ENCODE measurements around the gene IPP.
"Not testable (repeated sequence)": the region's sequence is repeated elsewhere in the genome, so short reads cannot be mapped to it uniquely, and the experiment has no call there.

Gene IPP

DNA sequence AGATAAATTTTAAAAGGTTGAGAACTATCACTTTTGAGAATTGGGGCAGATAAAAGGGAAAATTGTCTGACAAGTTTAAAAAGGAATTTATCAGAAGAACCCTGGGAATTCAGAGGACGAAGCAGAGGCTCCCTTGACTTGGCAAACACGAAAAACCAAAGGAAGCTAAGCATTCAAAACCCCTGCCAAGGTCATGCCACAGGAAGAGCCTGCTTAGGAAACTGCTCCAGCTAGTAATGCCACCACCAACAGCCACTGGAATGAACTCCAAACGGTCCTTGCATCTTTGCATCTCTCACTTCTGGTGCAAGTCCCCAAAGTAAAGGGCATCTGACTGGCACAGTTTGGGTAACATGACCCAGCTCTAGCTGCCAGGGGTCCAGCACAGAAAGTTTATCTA, 71.3 kb downstream of the IPP start:
- no peak for DNase-seq

DNA sequence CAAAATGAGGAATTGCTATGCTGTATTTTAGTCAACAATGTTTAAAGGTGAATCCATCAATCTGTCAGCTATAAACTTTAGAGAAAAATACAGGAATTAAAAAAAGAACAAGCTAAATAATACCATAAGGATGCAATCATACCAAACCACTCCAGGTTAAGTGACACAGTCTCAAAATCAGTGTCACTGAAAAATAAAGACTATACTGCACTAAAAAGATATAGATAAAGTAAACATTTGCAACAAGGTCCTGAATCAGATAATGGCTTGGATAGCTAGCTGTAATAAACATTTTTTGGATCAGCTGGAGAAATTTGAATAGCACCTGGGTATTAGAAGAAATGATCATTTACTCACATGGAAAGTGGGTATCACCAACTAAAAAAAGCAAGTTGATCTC, 72.0 kb downstream of the IPP start:
- no peak for DNase-seq

DNA sequence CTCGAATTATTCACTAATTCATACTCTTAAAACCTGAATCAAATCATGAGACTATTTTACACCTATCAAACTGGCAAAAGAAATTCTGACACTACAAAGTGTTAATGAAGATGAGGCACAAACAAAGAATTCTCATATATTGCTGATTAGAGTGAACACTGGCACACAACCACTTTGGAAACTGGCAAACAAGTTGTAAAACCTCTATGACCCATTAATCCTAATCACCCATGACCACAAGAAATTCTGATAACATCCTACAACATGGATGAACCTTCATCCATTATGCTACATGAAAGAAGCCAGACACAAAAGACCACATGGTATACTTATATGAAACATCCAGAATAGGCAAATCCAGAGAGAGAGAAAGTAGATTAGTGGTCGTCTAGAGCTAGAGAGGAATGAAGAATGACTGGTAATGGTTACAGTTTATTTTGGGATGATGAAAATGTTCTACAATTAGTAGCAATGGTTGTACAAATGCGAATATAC, 72.7 kb downstream of the IPP start:
- no peak for DNase-seq

DNA sequence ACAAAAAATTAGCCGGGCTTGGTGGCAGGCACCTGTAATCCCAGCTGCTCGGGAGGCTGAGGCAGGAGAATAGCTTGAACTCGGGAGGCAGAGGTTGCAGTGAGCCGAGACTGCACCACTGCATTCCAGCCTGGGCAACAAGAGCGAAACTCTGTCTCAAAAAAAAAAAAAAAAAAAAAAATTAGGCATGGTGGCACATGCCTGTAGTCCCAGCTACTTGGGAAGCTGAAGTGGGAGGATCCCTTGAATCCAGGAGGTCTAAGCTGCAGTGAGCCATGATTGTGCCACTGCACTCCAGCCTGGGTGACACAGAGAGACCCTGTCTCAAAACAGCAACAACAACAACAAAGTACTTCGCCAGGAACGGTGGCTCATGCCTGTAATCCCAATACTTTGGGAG, 73.9 kb downstream of the IPP start:
- DNase-seq: not testable (repeated sequence)

DNA sequence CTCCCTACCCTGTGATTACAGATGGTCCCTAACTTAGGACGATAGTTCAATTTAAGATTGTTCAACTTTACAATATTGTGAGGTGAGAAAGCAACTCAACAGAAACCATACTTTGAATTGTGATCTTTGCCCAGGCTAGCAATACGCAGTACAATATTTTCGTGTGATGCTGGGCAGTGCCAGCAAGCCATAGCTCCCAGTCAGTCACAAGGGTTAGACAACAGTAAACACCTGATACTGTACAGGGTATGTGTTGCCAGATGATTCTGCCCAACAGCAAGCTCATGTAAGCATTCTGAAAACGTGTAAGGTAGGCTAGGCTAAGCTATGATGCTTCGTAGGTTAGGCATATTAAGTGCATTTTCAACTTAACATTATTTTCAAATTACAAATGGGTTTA, 76.0 kb downstream of the IPP start:
- no peak for DNase-seq

DNA sequence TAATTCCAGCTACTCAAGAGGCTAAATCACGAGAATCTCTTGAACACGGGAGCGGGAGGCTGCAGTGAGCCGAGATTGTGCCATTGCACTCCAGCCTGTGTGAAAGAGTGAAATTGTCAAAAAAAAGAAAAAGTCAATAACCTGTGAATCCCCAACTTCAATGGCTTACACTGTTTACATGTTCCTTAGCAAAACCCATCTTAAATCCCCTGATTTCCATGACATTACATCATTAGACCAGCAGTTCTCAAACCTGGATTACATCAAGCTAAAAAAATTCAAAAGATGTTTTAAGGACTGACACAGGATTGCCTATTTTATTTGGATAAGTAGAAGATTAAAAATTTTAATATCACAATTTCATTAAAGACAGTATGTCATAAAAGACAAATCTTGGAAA, 76.5 kb downstream of the IPP start:
- DNase-seq: no peak

DNA sequence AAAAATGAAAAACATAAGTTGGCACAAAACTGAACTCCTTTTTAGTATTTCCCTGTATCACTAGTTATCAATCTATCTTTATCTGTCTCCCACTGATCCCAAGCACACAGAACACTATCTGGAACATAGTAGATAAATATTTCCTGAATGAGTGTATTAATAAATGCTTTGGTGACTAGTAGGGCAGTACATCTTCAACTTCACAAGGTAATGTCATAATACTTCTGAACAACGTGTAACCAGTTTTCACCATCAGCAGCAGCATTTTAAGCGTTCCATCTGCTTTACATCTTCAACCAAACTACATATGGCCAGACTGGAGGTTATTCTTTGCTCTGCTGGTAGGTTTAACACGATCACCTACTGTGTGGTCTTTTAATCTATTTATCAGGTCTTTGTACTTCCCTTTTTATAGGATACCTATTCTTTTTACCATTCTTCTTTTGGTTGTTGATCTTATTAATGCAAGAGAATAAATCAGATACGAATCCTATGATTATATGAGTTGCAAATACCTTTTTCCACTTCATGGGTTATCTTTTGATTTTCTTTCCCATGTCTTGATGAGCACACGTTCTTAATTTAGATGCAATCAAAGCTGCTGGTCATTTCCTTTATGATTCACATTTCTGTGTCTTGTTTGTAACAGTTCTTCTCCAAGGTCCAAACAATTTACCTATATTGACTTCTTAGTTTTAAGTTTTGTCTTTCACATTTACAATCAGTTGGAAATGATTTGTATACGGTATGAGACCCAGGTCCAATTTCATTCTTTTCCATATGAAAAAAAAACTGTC, 80.4 kb downstream of the IPP start:
- DNase-seq: no peak

DNA sequence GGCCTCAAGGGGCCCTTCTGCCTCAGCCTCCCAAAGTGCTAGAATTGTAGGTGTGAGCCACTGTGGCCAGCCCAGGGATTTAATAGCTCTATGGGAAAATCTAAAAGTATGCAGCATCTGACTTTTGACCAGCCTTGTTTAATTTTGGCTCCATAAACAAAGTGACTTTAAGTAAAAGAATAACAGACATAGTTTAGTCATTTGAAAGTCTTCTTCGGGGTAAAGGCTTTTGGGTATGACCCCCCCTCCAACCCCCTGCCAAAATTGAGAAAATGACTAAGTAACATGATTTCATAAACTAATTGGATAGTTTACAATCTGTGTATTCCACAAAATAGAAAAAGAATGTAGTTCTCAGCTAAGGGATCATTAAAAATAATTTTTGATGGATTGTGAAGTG, 81.1 kb downstream of the IPP start:
- DNase-seq: no peak

DNA sequence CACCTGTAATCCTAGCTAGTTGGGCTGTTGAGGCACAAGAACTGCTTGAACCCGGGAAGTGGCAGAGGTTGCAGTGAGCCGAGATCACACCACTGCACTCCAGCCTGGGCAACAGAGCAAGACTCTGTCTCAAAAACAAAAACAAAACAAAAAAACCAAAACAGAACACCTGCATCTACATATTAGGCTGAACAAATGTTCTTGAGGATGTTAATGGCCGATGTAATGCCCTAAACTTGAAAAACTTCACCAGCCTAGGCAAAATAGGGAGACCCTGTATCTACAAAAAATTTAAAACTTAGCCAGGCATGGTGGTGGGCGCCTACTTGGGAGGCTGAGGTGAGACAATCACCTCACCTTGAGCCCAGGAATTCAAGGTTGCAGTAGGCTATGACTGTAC, 81.9 kb downstream of the IPP start:
- no peak for DNase-seq

DNA sequence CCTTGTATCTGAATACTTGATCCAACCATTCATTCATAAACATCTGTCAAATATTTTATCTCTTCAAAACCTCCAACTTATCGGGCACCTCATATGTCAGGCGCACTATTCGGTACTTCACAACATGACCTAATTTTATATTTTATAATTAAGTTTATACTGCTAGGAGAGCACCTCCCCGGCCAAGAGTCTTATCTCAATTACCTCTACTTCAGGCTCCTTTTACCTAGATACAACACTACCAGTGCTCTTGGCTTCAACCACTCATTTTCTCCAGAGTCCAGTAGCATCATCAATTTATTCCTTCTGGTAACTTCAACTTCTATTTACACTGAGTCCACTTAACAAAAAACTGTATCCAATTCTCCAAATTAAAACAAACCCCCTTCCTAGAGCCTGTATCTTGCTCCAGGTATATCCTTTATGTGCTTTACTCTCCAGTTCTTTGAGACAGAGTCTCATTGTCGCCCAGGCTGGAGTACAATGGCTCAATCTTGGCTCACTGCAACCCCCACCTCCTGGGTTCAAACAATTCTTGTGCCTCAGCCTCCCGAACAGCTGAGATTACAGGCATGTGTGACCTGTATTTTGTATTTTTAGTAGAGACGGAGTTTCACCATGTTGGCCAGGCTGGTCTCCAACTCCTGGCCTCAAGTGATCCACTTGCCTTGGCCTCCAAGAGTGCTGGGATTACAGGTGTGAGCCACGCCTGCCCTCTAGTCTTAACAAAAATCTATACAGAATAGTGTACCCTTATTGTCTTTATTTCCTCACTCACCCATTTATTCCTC, 82.9 kb downstream of the IPP start:
- no peak for DNase-seq

DNA sequence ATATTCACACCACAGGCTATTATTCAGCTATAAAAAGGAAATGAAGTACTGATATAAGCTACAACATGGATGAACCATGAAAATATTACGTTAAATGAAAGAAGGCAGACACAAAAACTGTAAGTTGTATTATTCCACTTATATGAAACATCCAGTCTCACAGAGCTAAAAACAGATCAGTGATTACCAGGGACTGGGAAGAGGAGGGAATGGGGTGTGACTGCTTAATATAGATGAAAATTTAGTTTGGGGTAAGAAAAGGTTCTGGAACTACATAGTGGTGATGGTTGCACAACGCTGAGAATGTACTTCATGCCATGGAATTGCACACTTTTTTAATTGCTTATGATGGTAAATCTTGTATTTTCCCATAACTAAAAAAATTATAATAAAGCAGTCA, 83.6 kb downstream of the IPP start:
- no peak for DNase-seq

DNA sequence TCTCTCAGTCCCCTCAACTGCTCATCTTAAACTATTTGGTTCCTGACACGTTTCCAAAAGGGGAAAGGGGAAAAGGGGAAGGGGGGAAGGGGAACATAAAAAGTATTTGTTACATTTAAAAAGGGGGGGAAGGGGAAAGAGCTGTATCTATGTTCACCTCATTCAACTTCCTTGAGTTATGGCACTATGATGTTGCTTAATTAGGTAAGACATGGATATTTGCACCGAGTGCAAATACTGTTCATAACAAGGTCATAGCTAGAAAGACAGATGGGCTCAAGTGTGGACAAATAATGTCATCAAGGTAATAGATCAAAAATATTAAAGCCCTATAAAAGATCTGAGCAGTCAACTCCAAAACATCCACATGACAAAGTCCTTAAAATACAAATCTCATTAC, 90.1 kb downstream of the IPP start:
- DNase-seq: no peak

DNA sequence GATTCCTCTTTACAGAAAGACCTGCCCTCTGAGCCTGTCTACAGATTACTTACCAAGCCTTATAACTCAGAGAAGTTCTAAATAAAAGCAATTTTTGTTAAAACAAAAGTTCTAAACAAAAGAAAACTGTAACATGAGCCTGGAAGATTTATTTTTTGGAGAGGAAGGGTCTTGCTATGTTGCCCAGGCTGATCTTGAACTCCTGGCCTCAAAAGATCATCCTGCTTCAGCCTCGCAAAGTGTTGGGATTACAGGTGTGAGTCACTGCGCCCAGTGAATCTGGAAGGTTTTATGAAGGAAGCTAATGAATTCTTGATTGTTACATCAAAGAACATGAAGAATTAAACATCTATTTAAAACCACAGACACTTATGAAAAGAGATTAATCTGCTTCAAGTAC, 91.2 kb downstream of the IPP start:
- no peak for DNase-seq

DNA sequence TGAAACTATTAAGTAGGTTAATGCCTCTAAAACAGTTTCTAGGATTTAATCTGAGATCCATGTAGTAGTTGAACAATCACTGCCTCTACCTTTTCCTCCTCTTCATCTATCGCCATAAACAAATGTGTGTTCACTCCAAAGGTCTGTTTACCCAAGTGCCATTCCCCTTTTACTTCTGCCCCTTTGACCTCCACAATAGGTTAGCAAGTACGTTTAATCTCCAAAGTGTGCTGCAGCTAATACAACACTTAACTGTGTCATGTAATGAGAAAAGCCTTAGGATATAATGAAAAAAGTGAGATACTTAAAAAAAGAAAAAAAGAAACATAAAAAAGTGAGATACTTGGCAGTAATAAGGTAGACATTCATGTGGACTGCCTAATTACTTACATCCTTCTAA, 92.3 kb downstream of the IPP start:
- DNase-seq: no peak

DNA sequence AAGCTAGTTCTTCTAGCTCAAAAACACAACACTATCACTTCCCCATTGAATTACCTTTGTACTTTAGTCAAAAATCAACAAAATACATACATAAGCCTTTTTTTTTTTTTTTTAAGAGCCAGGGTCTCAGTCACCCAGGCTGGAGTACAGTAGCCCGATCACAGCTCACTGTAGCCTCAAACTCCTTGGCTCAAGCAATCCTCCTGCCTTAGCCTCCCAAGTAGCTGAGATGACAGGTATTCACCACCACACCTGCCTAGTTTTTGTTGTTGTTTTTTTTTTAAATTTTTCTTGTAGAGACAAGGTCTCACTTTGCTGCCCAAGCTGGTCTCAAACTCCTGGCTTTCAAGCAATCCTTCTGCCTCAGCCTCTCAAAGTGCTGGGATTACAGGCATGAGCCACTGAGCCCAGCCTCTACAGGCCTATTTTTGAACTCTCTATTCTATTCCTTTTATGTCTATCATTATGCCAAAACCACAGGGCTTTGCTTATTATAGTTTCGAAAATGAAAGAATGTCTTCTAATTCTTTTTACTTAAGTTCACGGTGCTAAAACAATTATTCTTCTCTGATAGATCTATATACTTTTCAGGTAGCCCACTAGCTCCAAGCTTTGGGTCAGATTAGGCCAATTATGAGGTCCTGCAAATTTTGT, 93.8 kb downstream of the IPP start:
- DNase-seq: no peak

DNA sequence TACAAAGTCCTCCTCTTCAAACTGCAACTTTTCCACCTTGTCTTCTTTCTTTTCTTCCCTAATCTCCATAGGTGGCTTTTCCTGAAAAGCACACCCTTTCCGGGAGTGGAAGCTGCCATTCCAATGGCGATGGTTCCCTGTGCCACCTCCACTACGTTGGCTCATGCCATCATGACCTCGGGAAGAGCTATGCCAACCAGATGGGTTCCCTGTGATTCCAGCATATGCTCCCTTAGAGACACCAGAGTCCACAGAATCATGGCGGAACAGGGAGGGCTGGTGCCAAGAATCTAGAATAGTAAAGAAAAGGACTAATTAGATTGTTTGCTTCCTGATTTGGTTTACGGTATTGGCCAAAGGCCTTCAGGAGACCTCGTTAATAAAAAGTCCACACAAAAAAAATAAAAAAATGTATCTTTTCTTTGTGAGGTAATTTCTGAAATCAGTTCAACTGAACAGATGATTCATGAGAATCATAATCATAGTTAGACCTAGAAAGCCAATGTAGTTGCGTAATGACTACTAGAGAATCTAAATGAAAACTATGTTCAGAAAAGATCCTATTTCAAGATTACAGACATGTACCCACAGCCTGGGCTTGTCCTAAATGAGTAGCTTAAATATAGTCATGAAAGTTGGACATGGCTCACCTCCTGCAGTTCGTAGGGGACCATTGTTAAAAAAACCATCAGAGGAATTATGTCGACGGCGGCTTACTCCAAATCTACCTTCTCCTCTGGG, 95.7 kb downstream of the IPP start:
- no peak for DNase-seq
